Thymus (tissue), 14 donors: ENCODE results near the gene FAM161B. TPM values are rescaled to one million over a fixed set of nuclear protein-coding genes. Genes with fewer than 3 reads are reported as not detected.
"Not testable (repeated sequence)": the region's sequence is repeated elsewhere in the genome, so short reads cannot be mapped to it uniquely, and the experiment has no call there.

Experiments
- DNase-seq, 9 donors: peaks; one replicate each; pipeline ENCODE4 v3.0.0-alpha.2; 2013; ENCODE audit warnings: low spot score in 9 of 9, low read depth in 6 of 9, missing footprints in 1 of 9
- H3K27ac ChIP-seq, 2 donors: one replicate each; pipeline ENCODE4 v1.5.1; 2013; ENCODE audit warnings: control low read depth in 1 of 2, low read depth in 1 of 2, low read length in 1 of 2, mild to moderate bottlenecking in 1 of 2, moderate library complexity in 1 of 2
- H3K27me3 ChIP-seq, 2 donors: one replicate each; pipeline ENCODE4 v1.5.1; 2013; ENCODE audit warnings: low read length in 1 of 2; ENCODE audit not compliant: control insufficient read depth in 2 of 2, insufficient read depth in 1 of 2
- H3K36me3 ChIP-seq, 2 donors: one replicate each; pipeline ENCODE4 v1.5.1; 2013; ENCODE audit warnings: low read length in 1 of 2, mild to moderate bottlenecking in 1 of 2, moderate library complexity in 1 of 2; ENCODE audit not compliant: control insufficient read depth in 2 of 2, insufficient read depth in 2 of 2
- H3K4me1 ChIP-seq, 2 donors: one replicate each; pipeline ENCODE4 v1.5.1; 2013; ENCODE audit warnings: low read length in 2 of 2; ENCODE audit not compliant: control insufficient read depth in 2 of 2, insufficient read depth in 2 of 2
- H3K4me3 ChIP-seq, 2 donors: one replicate each; pipeline ENCODE4 v1.5.1; 2013; ENCODE audit warnings: low read length in 2 of 2, control low read depth in 1 of 2, mild to moderate bottlenecking in 1 of 2
- H3K9me3 ChIP-seq, 2 donors: one replicate each; pipeline ENCODE4 v1.5.1; 2013; ENCODE audit warnings: low read length in 1 of 2, mild to moderate bottlenecking in 1 of 2; ENCODE audit not compliant: control insufficient read depth in 2 of 2, insufficient read depth in 1 of 2
- WGBS: extraction: QIAGEN DNeasy Blood & Tissue Kit; methylation state at CpG from one replicate; pipeline ENCODE4 v1.1.7; 2013; 5-methylcytosine and 5-hydroxymethylcytosine counted together
- long read RNA-seq, 10 donors: transcript quantifications; one replicate each; lab custom pipeline, GENCODE V29; 2026
- polyA plus RNA-seq: library from polyadenylated mRNA; stranded (reverse); fragments of 200-250 nt; gene quantifications from one replicate; pipeline ENCODE4 v1.2.3, GENCODE V29; 2013
- total RNA-seq: library from RNA; stranded (reverse); fragments of 120-200 nt; gene quantifications from one replicate; pipeline ENCODE4 v1.2.4, GENCODE V29; 2013
- donor health status: healthy.

The FAM161B gene
- total RNA-seq (1.7 TPM), polyA plus RNA-seq (4.1 TPM)
- long read RNA-seq, donor 1, result 0 reads
- long read RNA-seq, donor 2, result 0 reads
- long read RNA-seq, donor 3, result 0 reads
- long read RNA-seq, donor 4, result 0 reads
- long read RNA-seq, donor 5, full-length matches to known transcripts, result 1 of 1 reads
- long read RNA-seq, donor 5, partial matches to known transcripts, result 0 of 1 reads
- long read RNA-seq, donor 5, other reads (novel, unspliced or antisense), result 0 of 1 reads
- long read RNA-seq, donor 6, full-length matches to known transcripts, result 1 of 1 reads
- long read RNA-seq, donor 6, partial matches to known transcripts, result 0 of 1 reads
- long read RNA-seq, donor 6, other reads (novel, unspliced or antisense), result 0 of 1 reads
- long read RNA-seq, donor 7, result 0 reads
- long read RNA-seq, donor 8, result 0 reads
- long read RNA-seq, donor 9, result 0 reads
- long read RNA-seq, donor 10, result 0 reads

- under 1% methylated on average over 70 of the region's 70 CpGs for WGBS
- Histone ChIP-seq H3K27ac (peak within 1 kb of the TSS; percentile 85 to 94), H3K4me1 (peaks cover 3 to 13% of the 10 kb centered on the region in 2 donors), H3K4me3 (peak within 1 kb of the TSS; percentile 82 to 97), H3K36me3 (peaks cover 3 to 6% of the 10 kb centered on the region in 2 donors), H3K9me3 (peaks cover 0 to 9% of the 10 kb centered on the region in 2 donors), H3K27me3 (no peaks in the 10 kb centered on the region)
- DNase-seq, result peak; percentile 77 to 97 (median 88)
Measured at GRCh38 chr14:73949752-73950734, at the start of gene FAM161B, which contains the start of gene COQ6. Gene FAM161B (minus strand): TSS chr14:73950094. CDS start chr14:73950026, 68 bp downstream. Gene COQ6 (plus strand): TSS chr14:73950302. CDS start chr14:73950333, 31 bp downstream.

GRCh38 chr14:73998726-73999125, 48.8 kb upstream of the FAM161B start:
- DNase-seq, result no peak
- WGBS, result 98% methylated on average over 2 of the region's 2 CpGs
- Histone ChIP-seq H3K27ac (no peak overlapping the region), H3K27me3 (no peaks in the 10 kb centered on the region), H3K9me3 (no peaks in the 10 kb centered on the region), H3K4me3 (no peak overlapping the region), H3K36me3 (peaks cover 3 to 4% of the 10 kb centered on the region in 2 donors), H3K4me1 (no peaks in the 10 kb centered on the region)

- peaks cover 0 to 3% of the 10 kb centered on the region in 2 donors for H3K36me3 ChIP-seq
- no peaks in the 10 kb centered on the region for H3K4me1 ChIP-seq
- H3K4me3 ChIP-seq, result no peak overlapping the region
- no peaks in the 10 kb centered on the region for H3K9me3 ChIP-seq
- 97% methylated on average over 7 of the region's 7 CpGs for WGBS
- DNase-seq, result no peak
- H3K27me3 ChIP-seq, result no peaks in the 10 kb centered on the region
- H3K27ac ChIP-seq, result no peak overlapping the region
Measured at GRCh38 chr14:73997944-73998447, 48.1 kb upstream of the FAM161B start.

DNA sequence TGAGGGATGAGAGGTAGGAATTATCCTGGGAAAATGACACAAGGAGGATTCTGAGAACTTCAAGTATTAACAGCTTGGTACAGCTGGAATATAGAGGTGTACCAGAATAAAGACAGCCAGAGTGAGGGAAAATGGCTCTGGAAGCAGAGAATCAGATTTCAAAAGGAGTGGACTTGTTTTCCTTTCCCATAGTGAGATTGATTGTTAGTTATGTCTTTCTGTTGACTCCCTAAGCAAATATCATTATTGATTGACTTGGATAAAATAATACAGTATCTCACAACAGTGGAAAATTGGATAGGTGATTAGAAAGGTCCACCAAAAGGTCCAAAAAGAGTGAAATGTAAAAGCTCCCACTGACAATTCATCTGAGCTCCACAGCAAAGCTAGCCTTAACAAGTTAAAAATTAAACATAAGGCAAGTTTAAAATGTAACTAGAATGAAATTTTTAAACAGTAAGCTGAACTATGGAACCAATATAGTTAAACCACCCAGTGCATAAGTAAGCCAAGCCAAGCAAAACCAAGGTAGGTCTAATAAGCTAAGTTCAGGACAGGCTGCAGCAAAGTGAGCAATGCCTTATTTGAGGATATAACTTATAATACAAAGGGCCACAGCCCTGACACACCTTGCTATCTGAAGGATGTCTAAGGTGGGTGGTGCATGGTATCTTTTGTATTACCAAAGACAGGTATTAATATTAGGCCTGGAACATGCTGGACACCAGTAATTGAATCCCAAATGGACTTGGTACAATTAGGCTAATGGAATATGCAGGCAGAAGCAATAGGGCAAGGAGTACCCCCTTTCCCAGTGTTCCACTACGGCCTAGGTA, 47.4 kb upstream of the FAM161B start:
- H3K4me1 ChIP-seq, result no peaks in the 10 kb centered on the region
- peaks cover 0 to 3% of the 10 kb centered on the region in 2 donors for H3K36me3 ChIP-seq
- DNase-seq, result no peak
- H3K27ac ChIP-seq, result no peak overlapping the region
- H3K4me3 ChIP-seq, result no peak overlapping the region
- WGBS, result 100% methylated on average over 1 of the region's 1 CpG
- no peaks in the 10 kb centered on the region for H3K9me3 ChIP-seq
- H3K27me3 ChIP-seq, result no peaks in the 10 kb centered on the region

DNA sequence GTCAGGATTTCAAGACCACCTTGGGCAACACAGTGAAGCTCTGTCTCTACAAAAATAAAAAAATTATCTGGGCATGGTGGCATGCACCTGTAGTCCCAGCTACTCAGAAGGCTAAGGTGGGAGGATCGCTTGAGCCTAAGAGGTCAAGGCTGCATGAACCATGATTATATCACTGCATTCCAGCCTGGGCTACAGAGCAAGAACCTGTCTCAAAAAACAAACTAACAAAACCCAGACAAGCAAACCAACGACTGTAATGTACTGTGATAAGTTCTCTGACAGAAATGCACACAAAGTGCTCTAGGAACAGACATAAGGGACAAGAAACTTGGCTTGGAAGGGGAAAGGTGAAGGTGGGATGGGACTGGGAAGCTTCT, 46.8 kb upstream of the FAM161B start:
- peaks cover 0 to 3% of the 10 kb centered on the region in 2 donors for H3K36me3 ChIP-seq
- H3K27me3 ChIP-seq, result no peaks in the 10 kb centered on the region
- 95% methylated on average over 2 of the region's 2 CpGs for WGBS
- H3K27ac ChIP-seq, result no peak overlapping the region
- no peaks in the 10 kb centered on the region for H3K4me1 ChIP-seq
- no peaks in the 10 kb centered on the region for H3K9me3 ChIP-seq
- DNase-seq, result no peak
- no peak overlapping the region for H3K4me3 ChIP-seq

GRCh38 chr14:73995977-73996378, 46.1 kb upstream of the FAM161B start:
- Histone ChIP-seq H3K27ac (no peak overlapping the region), H3K27me3 (no peaks in the 10 kb centered on the region), H3K36me3 (peaks cover 0 to 3% of the 10 kb centered on the region in 2 donors), H3K4me1 (no peaks in the 10 kb centered on the region), H3K9me3 (no peaks in the 10 kb centered on the region), H3K4me3 (no peak overlapping the region)
- 98% methylated on average over 8 of the region's 8 CpGs for WGBS
- no peak for DNase-seq

DNA sequence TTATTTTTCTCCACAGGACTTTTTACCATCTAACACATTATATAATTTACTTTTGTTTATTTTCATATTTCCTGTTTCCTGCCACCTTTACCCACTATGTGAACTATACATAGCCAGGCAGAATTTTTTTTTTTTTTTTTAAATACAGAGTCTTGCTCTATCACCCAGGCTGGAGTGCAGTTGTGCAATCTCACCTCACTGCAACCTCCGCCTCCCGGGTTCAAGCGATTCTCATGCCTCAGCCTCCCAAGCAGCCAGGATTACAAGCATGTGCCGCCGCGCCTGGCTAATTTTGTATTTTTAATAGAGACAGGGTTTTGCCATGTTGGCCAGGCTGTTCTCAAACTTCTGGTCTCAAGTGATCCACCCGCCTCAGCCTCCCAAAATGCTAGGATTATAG, 45.0 kb upstream of the FAM161B start:
- not testable (repeated sequence) for H3K36me3 ChIP-seq, H3K4me3 ChIP-seq, H3K27me3 ChIP-seq, H3K4me1 ChIP-seq, H3K27ac ChIP-seq, H3K9me3 ChIP-seq, DNase-seq
- 97% methylated on average over 7 of the region's 7 CpGs for WGBS

DNA sequence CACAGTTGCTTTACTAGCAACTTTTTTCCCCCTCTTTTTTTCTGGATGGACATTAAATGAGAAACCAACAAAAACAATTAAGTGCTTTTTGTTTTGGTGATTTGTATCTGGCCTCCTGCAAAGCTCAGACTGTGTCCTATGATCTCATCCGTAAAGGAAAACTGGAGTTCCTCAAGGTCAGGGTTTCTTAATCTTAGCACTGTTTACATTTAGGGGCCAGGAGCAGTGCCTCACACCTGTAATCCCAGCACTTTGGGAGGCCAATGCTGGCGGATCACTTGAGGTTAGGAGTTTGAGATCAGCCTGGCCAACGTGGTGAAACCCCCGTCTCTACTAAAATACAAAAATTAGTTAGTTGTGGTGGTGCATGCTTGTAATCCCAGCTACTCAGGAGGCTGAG, 41.2 kb upstream of the FAM161B start:
- DNase-seq, result no peak
- H3K4me1 ChIP-seq, result no peaks in the 10 kb centered on the region
- H3K27ac ChIP-seq, result no peak overlapping the region
- no peaks in the 10 kb centered on the region for H3K9me3 ChIP-seq
- peaks cover 5 to 8% of the 10 kb centered on the region in 2 donors for H3K36me3 ChIP-seq
- WGBS, result 87% methylated on average over 4 of the region's 4 CpGs
- no peak overlapping the region for H3K4me3 ChIP-seq
- no peaks in the 10 kb centered on the region for H3K27me3 ChIP-seq
